ENCODE measurements around the gene HDLBP.

Gene HDLBP

DNA sequence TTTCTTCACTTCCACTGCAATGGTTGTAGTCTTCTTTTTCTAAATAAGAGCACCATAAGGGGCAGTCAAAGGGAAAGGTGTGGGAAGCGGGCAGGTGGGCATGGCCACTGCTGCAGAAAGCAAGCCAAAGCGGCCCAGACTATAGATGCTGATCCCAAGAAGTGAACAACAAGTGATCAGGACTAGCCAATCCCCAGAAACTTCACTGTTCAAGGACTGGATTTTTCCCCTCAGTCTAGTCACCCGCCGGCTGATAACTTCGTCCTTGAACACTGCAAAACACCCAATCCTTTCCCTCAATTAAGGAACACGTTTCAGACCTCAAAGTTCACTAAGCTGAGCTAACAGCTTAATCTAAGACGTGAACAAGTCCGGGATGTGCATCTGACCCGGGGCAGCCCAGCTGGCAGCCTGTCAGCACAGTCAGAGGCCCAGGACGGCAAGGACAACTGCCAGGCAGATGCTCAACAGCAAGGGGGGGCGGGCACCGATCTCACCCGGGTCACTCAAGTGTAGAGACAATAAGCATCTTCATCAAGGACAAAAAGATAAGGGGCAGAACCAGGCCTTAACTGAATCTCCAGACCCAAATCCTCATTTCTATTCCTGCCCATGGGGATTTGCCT is 59.8 kb downstream of the HDLBP start:
- no peak for DNase-seq (ENCODE audit: low read depth in 2 of 2)

DNA sequence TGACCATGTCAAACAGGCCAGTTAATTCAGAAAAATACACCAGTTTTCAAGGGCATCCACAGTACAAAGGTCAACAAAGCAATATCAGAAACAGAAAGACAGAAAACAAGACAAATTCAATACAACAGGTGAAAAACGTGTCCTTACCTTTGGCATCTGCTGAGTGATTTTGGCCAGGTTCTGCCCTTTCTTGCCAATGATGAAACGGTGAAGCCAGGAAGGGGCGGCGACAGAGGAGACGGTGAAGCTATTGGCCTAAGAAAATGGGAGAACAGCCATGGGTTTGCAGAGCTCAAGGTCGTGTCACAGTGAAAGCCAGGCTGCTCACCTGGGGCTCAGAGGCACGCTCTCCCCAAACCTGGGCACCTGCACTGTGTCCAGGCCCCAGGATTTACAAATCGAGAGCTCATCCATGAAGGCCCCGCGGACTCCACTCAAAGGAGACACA is 60.5 kb downstream of the HDLBP start:
- no peak for DNase-seq (ENCODE audit: low read depth in 2 of 2)

DNA sequence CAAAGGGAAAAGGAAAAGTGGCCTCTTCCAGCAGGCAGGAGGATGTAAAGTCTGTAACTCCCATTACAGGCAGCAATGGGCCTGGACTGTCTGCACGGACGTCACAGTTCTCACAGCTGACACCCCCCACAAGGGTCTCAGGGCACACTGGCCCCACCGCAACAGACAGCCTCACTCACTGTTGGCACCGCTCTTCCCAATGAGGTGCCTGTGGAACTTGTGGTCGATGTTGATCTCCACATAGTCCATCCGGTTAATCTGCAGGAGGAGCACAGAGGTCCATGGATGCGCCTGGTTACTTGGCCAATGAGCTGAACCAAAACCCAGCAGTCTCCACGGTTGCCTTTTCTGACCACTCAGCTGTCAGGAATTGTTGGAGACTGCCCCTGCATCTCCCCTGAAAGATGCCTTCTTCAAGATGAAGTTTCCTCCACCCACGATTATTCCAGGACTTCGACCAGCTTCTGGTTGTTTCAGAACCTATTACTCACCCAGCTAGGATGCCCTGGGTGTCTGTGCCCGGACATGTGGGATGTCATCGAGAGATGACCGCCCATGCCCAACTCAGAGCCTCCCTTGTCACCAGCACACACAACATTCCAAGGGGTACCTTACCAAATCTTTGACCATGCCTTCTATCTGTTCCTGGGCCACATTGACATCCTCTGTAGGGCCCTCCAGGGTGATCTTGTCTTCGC is 62.5 kb downstream of the HDLBP start:
- no peak for DNase-seq (ENCODE audit: low read depth in 2 of 2)

DNA sequence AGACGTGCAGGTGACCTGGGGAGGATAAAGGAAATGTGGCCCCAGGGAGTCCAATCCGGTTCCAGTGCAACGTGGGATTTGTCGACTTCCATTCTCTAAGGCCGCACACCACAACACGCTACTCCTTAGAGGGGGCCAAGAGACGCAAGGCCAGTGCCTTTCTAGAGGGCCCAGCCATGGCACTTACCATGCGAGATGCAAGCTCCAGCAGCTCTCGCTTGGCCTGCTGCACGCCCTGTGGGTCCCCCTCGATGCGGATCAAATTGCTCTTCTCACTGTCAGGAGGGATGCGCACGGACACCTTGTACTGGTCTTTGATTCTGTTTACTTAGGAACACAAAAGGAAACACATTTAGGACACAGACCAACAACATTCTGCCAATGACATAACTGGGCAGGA is 65.8 kb downstream of the HDLBP start:
- DNase-seq (ENCODE audit: low read depth in 2 of 2): no peak

DNA sequence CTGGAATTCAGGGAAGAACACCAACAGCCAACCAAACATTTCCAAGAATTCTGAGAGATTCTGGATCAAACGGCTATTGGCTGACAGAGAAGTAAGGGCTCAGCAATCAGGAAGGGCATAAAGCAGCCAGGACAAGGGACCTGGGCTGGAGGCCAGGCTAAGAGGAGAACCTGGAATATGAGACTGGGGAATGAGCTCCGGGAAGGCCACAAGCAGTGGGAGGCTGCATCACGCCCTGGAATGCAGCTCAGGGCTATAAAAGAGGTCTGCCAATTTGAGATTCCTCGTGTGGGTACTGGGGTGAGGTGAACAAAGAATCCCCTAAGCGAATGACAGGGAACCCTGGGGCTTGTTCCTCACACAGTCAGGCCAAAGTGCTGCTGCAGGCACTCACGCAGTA is 66.6 kb downstream of the HDLBP start:
- DNase-seq (ENCODE audit: low read depth in 2 of 2): no peak

DNA sequence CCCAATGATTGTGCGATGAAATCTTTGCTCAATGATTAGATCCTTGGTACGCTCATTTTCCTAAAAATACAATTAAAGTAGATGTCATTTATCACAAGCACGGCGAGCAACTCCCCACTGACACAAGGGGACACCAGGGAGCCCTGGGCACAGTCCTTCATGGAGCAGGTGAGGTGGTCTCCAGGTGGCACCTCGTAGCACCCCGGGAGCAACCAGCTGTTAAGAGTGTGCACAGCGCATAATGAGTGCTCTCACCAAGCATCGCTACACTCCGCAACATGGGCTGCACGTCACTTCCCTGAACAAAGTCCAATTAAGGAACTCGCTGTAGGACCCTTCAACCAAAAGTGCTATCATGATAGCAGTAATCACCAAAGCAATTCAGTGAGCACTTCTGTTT is 67.2 kb downstream of the HDLBP start:
- DNase-seq (ENCODE audit: low read depth in 2 of 2): no peak

DNA sequence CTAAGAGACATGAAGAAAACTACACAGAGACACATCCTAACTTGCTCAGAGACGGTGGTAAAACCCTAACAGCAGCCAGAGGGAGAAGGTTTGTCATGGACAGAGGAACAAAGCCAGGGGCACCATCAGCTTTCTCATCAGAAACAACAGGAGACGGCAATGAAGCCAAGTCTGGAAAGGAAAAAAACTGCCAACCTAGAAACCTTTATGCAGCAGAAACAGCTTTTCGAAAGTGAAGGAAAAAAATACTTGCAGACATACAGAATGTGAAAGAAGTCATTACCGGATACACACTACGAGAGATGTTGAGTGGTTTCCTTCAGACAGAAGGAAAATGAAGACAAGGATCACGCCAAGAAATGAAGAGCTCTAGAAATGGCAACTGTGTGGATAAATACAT is 71.1 kb downstream of the HDLBP start:
- no peak for DNase-seq (ENCODE audit: low read depth in 2 of 2)

DNA sequence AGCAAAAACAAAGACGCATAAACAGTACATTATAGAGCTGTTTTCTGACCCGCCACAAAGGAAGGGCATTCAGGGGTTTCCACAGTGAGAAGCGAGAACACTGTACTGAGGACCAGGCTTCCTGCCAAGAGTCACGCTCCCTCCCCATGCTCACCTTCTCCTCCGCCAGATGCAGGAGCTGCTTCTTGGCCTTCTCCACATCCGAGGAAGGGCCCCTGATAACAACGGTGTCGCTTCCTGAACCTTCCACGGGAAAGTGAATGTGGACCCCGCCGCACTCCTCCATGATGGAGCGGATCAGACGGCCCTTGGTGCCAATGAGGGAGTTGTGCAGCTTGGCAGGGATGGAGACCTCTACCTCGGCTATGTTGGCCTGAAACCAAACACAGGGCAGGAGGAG is 73.2 kb downstream of the HDLBP start:
- DNase-seq (ENCODE audit: low read depth in 2 of 2): no peak

DNA sequence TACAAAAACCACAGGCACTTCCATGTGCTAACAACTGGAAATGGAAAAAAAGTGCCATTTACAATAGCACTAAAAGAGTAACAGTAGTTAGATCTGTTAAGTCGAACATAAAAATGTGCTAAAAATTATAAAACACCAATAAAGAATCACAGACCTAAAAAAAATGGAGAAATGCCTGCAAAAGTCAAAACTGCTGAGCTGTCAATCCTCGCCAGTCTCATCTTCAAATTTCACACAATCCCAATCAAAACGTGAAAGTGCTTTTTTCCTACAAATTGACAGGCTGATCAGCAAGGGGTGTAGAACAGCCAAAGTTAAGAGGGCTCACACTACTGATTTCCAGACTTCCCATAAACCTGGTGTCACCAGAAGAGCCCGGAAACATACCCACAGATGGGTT is 73.8 kb downstream of the HDLBP start:
- no peak for DNase-seq (ENCODE audit: low read depth in 2 of 2)

DNA sequence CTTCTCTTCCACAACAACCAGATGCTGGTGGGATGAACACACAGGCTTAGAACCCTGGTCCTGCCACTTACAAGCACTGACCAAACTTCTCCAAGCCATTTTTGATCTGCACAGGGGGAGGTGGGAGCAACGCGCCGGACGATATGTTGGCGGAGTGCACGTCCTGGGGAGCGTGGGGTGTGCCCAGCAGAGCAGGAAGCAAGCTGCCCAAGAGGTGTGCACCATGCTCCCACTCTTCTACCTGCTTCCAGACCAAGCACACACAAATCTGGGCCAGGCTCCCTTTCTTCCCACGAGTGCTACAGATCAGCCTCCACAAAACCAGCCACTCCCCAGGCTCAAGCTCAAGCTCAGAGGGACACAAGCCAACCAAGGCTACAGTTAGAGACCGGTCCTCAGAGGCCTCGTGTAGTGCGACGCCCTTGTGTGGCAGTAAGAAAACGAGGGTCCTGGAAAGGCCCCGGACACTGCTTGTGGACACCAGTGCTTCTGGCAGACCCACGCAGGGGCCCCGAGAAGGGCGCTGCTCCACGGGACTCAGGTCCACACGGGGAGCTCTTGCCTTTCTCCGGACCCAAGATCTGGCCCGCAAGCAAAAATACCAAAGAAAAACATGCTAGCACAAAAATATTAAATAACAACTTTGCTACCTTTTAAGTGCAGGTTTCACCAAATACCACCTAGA is 75.0 kb downstream of the HDLBP start:
- DNase-seq (ENCODE audit: low read depth in 2 of 2): no peak

DNA sequence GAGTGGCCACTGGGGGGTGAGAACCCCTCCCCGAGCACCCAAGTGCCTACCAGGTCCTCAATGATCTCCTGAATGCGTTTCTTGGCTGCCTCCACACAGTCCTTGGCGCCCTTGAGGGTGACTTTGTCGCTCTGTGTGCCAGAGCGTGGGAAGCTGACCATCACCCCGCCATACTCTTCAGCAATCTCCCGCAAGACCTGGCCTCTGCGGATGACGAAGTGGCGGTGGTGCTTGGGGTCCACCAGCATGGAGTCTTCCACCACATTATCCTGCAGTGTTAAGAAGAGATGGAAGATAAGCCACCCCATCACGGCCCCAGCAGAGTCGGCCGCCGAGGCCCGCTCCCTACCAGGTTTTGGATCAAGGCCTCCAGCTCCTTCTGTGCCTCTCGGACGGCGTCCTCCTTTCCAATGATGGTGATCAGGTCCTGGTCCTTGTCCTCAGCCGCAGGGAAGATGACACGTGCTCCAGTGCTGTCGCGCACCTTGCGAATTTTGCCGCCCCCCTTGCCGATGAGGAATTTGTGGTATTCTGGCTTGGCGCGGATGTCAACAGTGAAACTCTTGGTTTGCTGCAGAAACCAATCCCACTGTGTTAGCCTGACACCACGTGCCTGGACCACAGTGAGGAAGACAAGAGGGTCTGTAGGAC is 75.8 kb downstream of the HDLBP start:
- DNase-seq (ENCODE audit: low read depth in 2 of 2): no peak

DNA sequence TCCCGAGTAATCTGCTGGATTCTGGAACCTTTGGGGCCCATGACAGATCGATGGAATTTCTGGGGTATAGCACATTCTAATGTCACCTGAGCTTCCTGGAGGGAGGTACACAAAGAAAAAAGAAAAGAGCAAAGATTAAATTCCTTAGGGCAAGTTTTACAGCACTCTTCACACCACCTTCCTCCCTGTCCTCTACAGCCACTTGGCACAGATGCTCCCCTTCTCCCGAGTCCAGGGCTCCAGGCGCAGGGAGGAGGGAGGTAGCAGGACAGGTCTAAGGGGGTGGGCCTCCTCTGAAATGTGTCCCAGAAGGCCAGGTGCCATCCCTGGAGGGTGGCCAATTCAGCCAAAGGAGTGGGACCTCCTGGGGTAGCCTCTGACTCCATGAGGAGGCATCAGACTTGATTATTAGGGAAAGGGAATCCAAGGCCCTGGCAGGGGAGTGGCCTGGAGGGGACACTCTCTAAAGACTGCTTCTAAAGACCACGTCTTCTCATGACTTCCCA is 76.7 kb downstream of the HDLBP start:
- no peak for DNase-seq (ENCODE audit: low read depth in 2 of 2)

DNA sequence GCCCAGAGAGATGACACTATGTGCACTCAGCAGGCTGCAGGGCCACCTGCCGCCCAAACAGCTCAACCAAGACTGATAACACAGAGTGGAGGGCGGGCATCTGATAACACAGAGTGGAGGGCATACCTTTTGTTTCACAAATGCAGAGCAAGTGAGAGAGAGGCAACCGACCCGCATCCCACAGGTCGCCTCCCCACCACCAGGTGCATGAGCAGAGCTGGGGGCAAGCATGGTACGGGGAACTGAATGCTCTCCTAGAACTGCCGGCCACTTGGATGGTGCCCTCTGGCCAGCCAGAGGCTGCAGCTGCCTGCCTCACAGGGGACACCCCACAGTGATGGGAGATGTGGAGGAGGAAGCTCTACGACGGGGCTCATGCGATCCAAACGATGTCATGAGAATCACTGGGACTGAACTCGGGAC is 77.5 kb downstream of the HDLBP start:
- no peak for DNase-seq (ENCODE audit: low read depth in 2 of 2)

DNA sequence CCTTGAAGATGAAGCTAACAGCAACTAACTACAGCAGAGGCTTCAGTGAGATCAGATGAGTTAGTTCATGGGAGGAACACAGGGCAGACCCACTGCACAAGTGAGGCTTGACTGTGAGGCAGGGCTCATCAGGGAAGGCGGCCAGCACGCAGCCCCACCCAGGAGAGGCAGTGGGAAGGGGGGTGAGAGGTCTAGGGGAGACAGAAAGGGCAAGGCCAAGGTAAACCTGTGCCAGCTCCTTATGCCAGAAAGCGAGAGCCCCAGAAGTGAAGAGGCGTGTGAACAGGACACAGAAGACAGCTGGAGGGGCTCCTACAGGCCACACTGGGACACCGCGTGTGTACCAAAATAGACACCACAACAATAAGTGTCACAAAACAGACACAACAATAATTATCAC is 78.4 kb downstream of the HDLBP start:
- no peak for DNase-seq (ENCODE audit: low read depth in 2 of 2)

DNA sequence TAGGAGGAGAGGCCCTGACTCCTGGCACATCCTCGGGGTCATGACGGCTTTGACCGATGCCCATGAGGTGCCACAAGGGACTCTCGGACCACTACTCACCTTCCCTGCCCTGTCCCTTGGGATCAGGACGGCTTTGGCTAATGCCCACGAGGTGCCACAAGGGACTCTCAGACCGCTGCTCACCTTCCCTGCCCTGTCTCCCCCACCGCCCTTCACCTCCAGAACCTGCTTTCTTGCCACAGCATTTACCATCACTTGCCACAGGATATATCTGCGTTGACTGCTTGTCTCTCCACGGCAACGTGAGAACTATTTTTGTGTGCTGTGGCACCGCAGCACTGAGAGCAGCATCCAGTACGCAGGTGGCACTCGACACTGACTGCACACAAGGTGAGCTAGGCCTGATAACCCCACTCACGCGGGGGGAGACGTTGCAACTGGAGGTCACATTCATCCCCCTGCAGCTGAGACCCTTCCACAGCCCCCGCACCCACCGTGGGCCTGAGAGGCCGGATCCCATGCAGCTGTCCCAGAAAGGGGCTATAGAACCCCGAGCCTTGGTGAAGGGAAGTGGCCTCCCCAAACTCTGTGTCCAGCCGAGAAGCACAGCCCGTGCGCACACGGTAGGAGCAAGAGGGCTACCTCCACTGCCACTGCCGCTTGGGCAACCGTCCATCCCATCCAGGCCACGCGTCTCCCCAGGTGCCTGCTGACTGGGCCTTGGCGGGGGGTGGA is 79.4 kb downstream of the HDLBP start:
- no peak for DNase-seq (ENCODE audit: low read depth in 2 of 2)

DNA sequence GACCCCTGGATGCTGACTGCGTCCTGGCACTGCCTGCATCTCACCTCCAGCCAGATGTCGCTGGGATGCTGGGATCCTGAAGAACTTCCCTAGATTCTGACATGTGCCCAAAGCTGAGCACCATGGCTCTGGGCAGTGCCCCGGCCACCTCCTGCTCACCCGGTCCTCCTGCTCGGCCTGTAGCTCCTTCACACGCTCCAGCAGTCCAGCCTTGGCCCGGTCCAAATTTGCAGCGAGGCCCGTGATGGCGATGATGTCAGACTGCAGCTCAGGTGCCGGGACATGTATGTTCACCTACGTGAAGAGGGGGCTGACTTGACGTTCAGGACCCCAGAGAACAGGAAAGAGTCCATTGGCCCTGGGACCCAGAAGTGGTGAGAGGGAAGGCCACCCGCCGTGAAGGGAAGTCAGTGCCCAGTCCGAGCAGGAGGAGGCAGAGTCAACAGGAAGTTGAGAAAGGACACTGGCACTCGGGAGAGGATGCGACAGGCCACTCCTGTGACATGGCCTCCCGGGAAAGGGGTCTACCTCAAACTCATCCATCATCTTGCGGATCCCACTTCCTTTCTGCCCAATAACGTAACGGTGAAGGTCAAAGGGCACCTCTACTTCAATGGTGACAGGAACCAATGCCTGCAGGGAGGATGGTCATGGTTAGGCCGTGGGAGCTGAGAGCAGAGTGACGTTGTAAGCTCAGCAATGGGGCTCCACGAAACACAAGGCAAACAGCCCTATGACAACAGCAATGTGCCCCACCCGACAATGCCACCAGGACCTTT is 80.3 kb downstream of the HDLBP start:
- DNase-seq (ENCODE audit: low read depth in 2 of 2): no peak

DNA sequence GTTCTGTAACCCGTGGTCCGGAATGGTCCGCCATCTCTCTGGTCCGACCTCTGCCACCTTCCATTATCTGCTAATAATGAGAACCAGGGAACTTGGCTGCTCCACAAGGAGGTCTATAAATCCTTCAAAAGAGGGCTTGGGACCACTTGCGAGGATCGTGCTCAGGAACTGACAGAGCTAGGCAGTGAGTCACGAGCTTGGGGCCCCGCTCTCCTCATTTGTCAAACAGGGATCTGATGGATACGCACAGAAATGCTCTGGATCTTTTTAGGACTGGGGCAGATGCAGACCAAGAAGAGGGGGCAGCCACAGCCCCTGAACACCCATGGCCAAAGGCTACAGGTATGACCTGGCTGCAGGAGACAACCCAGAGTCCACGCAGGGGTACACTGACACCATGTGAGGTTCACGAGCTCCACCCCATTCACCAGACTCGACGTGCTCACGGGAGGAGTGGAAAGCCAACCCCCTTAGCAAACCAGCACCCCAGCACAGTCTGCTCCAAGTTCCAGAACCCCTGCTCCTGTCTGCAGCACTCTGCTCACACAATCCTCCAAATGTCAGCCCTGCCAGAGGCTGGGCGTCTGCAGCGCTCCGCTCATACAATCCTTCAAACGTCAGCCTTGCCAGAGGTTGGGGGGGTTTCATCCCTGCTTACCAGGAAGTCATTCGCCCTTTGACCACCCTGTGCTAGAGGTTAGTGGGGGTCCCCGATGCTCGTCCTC is 81.2 kb downstream of the HDLBP start:
- no peak for DNase-seq (ENCODE audit: low read depth in 2 of 2)

DNA sequence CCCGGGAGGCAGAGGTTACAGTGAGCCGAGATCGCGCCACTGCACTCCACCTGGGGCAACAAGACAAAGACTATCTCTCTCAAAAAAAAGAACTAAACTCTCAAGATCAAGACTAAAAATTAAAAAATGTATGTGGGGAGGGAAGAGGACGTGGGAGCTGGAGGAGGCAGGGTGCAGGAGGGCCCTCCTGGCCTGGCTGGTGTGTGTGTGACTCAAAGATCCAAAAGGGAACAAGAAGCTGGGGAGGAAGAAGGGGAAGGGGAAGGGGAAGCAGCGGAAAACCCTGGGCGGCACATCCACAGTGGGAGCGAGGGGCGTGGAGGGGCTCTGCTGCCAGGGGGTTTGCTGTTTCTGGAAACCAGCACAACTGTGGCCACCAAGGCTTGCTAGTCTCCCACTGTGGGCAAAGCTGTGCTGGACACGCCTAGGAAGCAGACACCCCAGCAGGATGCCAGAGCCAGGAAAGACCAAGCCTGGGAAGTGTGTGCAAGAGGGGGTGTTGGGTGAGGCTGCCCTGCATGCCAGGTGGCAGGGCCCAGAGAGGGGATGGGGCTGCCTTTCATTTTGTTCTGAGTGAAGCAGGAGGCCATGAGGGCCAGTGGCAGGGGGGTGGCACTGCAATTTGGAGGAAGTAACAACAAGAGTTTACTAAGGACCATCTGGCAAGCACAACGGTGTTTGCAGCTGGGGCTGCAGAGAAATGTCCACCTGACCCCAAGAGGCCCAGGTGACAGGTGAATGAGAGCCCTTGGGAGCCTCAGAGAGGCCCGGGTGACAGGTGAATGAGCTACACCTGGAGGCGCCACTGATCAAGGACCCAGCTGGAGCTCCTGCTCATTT is 82.5 kb downstream of the HDLBP start:
- no peak for DNase-seq (ENCODE audit: low read depth in 2 of 2)

DNA sequence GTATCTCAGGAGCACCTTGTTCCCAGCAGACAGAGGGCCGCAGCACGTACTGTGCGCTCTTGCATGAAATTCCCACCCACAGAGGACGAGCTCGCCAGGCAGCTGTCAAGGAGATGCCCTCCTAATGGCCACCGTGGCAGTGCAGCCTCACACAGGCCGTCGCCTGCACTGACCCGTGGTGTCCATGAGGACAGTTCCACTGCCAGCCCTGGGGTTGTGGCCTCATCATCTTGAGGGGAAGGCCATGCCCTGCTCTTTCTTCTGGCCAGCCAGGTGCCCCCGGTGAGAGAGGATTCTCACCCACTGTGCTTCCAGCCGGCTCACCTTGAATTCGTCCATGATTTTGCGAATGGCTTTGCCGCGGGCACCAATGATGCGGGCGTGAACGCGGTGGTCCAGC is 85.0 kb downstream of the HDLBP start:
- no peak for DNase-seq (ENCODE audit: low read depth in 2 of 2)

Measured in activated CD8-positive, alpha-beta memory T cell treated with anti-CD3 and anti-CD28 coated beads for 4 hours (primary cell).